Raji (cell line): ENCODE data around the gene EHMT2.

Experiments
- POLR2A ChIP-seq: IDR thresholded peaks from 2 replicates; pipeline ENCODE4 v1.6.1; 2011; ENCODE audit warnings: low read depth, low read length, control low read depth; ENCODE audit not compliant: insufficient read depth

Gene EHMT2

GRCh38 chr6:31865205-31866118 lies 32.0 kb downstream of the EHMT2 start:
- TF ChIP-seq POLR2A, result no peak

- TF ChIP-seq POLR2A, result no peak
Observed at GRCh38 chr6:31864818-31865204, 32.7 kb downstream of the EHMT2 start.

- peak; percentile 95 for TF ChIP-seq POLR2A
Observed at GRCh38 chr6:31862344-31863235, 34.9 kb downstream of the EHMT2 start, which contains the start of gene NEU1. TSS of gene NEU1 (minus strand) at chr6:31862821. CDS start at chr6:31862776, 45 bp downstream.

- TF ChIP-seq POLR2A, result no peak
Observed at GRCh38 chr6:31861919-31862343, 35.6 kb downstream of the EHMT2 start.

GRCh38 chr6:31861150-31861549 lies 36.3 kb downstream of the EHMT2 start:
- TF ChIP-seq POLR2A, result no peak

- no peak for TF ChIP-seq POLR2A
Observed at GRCh38 chr6:31860349-31860748, 37.1 kb downstream of the EHMT2 start.

GRCh38 chr6:31859923-31860322 lies 37.6 kb downstream of the EHMT2 start:
- no peak for TF ChIP-seq POLR2A

GRCh38 chr6:31858707-31859106 lies 38.8 kb downstream of the EHMT2 start:
- TF ChIP-seq POLR2A, result no peak

- TF ChIP-seq POLR2A, result no peak
Observed at GRCh38 chr6:31851485-31851832, 46.0 kb downstream of the EHMT2 start.

GRCh38 chr6:31850765-31851484 lies 46.6 kb downstream of the EHMT2 start:
- no peak for TF ChIP-seq POLR2A

- no peak for TF ChIP-seq POLR2A
Observed at GRCh38 chr6:31847276-31847978, 50.1 kb downstream of the EHMT2 start.

GRCh38 chr6:31844507-31844906 lies 53.0 kb downstream of the EHMT2 start:
- no peak for TF ChIP-seq POLR2A

GRCh38 chr6:31842053-31842452 lies 55.4 kb downstream of the EHMT2 start:
- no peak; the same call in 1 of the 2 replicates for TF ChIP-seq POLR2A

- TF ChIP-seq POLR2A, result no peak
Observed at GRCh38 chr6:31838968-31839367, 58.5 kb downstream of the EHMT2 start.

GRCh38 chr6:31837369-31838113 lies 60.0 kb downstream of the EHMT2 start:
- no peak for TF ChIP-seq POLR2A
